IMR-90 (cell line): ENCODE results near the gene HOMER3. TPM values are rescaled to one million over a fixed set of nuclear protein-coding genes. Genes with fewer than 3 reads are reported as not detected.

Experiments used
- ATAC-seq: fragments of 200-7000 bp; cut with Tn5 transposase; 2 replicates; pipeline ENCODE4 v1.9.1; 2020; ENCODE audit warnings: low read depth, mild to moderate bottlenecking, moderate library complexity
- BruUV-seq: library from RNA; stranded (reverse); fragments of 400-500 nt; replicated peaks from 2 replicates; lab custom pipeline; 2021; lab: Mats Ljungman, UMichigan
- CTCF ChIA-PET: fragments of 300-600 bp; formaldehyde crosslinking; extraction: SDS; loops from one replicate; lab custom pipeline; 2021; ENCODE audit warnings: antibody characterized with exemption; lab: Yijun Ruan, JAX
- POLR2A ChIA-PET: fragments of 300-600 bp; sonication (Branson Sonifier 250); formaldehyde crosslinking; loops from one replicate; lab custom pipeline; 2022; ENCODE audit warnings: antibody characterized with exemption; ENCODE audit not compliant: unreplicated experiment; lab: Charles Lee
- DNase-seq: peaks from one replicate; pipeline ENCODE4 v3.0.0; 2013
- H2AFZ ChIP-seq: replicated peaks from 2 replicates; pipeline ENCODE3; 2013; ENCODE audit warnings: low read length, mild to moderate bottlenecking; ENCODE audit not compliant: poor library complexity
- H2AK5ac ChIP-seq: 2 replicates; pipeline ENCODE4 v1.6.1; 2013; ENCODE audit warnings: low read depth, low read length, inconsistent platforms
- H2AK9ac ChIP-seq: replicated peaks from 2 replicates; pipeline ENCODE3; 2013; ENCODE audit warnings: mild to moderate bottlenecking, low read depth, low read length, moderate library complexity; ENCODE audit not compliant: poor library complexity
- H2BK120ac ChIP-seq: 2 replicates; pipeline ENCODE4 v1.6.1; 2013; ENCODE audit warnings: low read depth, low read length, inconsistent platforms
- H2BK15ac ChIP-seq: 3 replicates; pipeline ENCODE4 v1.6.1; 2013; ENCODE audit warnings: low read depth, low read length, inconsistent platforms
- H2BK20ac ChIP-seq: 2 replicates; pipeline ENCODE4 v1.6.1; 2013; ENCODE audit warnings: low read depth, mild to moderate bottlenecking, inconsistent platforms, low read length, moderate library complexity
- H2BK5ac ChIP-seq: 2 replicates; pipeline ENCODE4 v1.6.1; 2013; ENCODE audit warnings: mild to moderate bottlenecking, low read depth, low read length, inconsistent platforms; ENCODE audit not compliant: poor library complexity, severe bottlenecking
- H3K14ac ChIP-seq: replicated peaks from 2 replicates; pipeline ENCODE4 v1.6.1; 2013; ENCODE audit warnings: low read depth, low read length, inconsistent platforms
- H3K18ac ChIP-seq: 2 replicates; pipeline ENCODE4 v1.6.1; 2013; ENCODE audit warnings: low read depth, low read length, control low read depth
- H3K23ac ChIP-seq: 2 replicates; pipeline ENCODE4 v1.6.1; 2013; ENCODE audit warnings: low read depth, low read length, inconsistent platforms
- H3K27ac ChIP-seq: 2 replicates; pipeline ENCODE4 v1.5.1; 2013; ENCODE audit warnings: mild to moderate bottlenecking, control low read depth, low read length; ENCODE audit not compliant: insufficient read depth
- H3K27me3 ChIP-seq: 2 replicates; pipeline ENCODE4 v1.6.1; 2013; ENCODE audit warnings: low read length; ENCODE audit not compliant: control insufficient read depth, insufficient read depth
- H3K36me3 ChIP-seq: 2 replicates; pipeline ENCODE4 v1.6.1; 2013; ENCODE audit warnings: low read length, mixed read lengths; ENCODE audit not compliant: control insufficient read depth, insufficient read depth
- H3K4ac ChIP-seq: 2 replicates; pipeline ENCODE4 v1.6.1; 2013; ENCODE audit warnings: low read depth, low read length, inconsistent platforms
- H3K4me1 ChIP-seq: 2 replicates; pipeline ENCODE4 v1.6.1; 2013; ENCODE audit warnings: low read length, mixed read lengths; ENCODE audit not compliant: control insufficient read depth, insufficient read depth
- H3K4me2 ChIP-seq: 2 replicates; pipeline ENCODE4 v1.6.1; 2013; ENCODE audit warnings: low read depth, mild to moderate bottlenecking, control low read depth, low read length, moderate library complexity
- H3K4me3 ChIP-seq: 2 replicates; pipeline ENCODE4 v1.5.1; 2013; ENCODE audit warnings: low read depth, mild to moderate bottlenecking, control low read depth, low read length, moderate library complexity; ENCODE audit not compliant: insufficient read depth
- H3K56ac ChIP-seq: 2 replicates; pipeline ENCODE4 v1.6.1; 2013; ENCODE audit warnings: low read length, inconsistent platforms; ENCODE audit not compliant: insufficient read depth; ENCODE audit errors: extremely low read depth
- H3K79me1 ChIP-seq, 2 experiments: 2 replicates each; pipeline ENCODE4 v1.6.1; 2013; ENCODE audit warnings: low read length in 2 of 2, inconsistent platforms in 1 of 2, low read depth in 1 of 2
- H3K9ac ChIP-seq: 2 replicates; pipeline ENCODE4 v1.6.1; 2013; ENCODE audit warnings: low read depth, low read length, control low read depth
- H3K9me1 ChIP-seq: 2 replicates; pipeline ENCODE4 v1.6.1; 2013; ENCODE audit warnings: low read length, inconsistent platforms; ENCODE audit not compliant: insufficient read depth
- H3K9me3 ChIP-seq: 2 replicates; pipeline ENCODE4 v1.6.1; 2013; ENCODE audit warnings: low read length; ENCODE audit not compliant: control insufficient read depth, insufficient read depth
- H4K20me1 ChIP-seq: 2 replicates; pipeline ENCODE4 v1.6.1; 2013; ENCODE audit warnings: low read length, inconsistent platforms; ENCODE audit not compliant: insufficient read depth
- H4K5ac ChIP-seq: 2 replicates; pipeline ENCODE4 v1.6.1; 2013; ENCODE audit warnings: mild to moderate bottlenecking, low read depth, low read length, control low read depth
- H4K8ac ChIP-seq, 2 experiments: 2 replicates each; pipeline ENCODE4 v1.6.1; 2013; ENCODE audit warnings: low read depth in 2 of 2, low read length in 2 of 2, control low read depth in 1 of 2, inconsistent platforms in 1 of 2
- H4K91ac ChIP-seq: 2 replicates; pipeline ENCODE4 v1.6.1; 2013; ENCODE audit warnings: low read depth, low read length, inconsistent platforms; ENCODE audit not compliant: insufficient read depth
- FOS ChIP-seq: fragments of 150-350 bp; IDR thresholded peaks from 2 replicates; pipeline ENCODE4 v1.6.1; 2016; ENCODE audit warnings: low read depth, low read length
- MAFK ChIP-seq: IDR thresholded peaks from 2 replicates; pipeline ENCODE4 v1.6.1; 2012; ENCODE audit warnings: low read depth, low read length, improper control_type of control experiment
- MXI1 ChIP-seq: IDR thresholded peaks from 2 replicates; pipeline ENCODE4 v1.6.1; 2012; ENCODE audit warnings: low read depth, mild to moderate bottlenecking, low read length, moderate library complexity, borderline replicate concordance
- NFE2L2 ChIP-seq: fragments of 150-350 bp; IDR thresholded peaks from 2 replicates; pipeline ENCODE4 v1.6.1; 2016; ENCODE audit warnings: low read depth, mild to moderate bottlenecking, low read length
- RAD21 ChIP-seq: IDR thresholded peaks from 2 replicates; pipeline ENCODE4 v1.6.1; 2012; ENCODE audit warnings: low read length, improper control_type of control experiment
- RCOR1 ChIP-seq: IDR thresholded peaks from 2 replicates; pipeline ENCODE4 v1.6.1; 2012; ENCODE audit warnings: mild to moderate bottlenecking, low read length, improper control_type of control experiment; ENCODE audit not compliant: insufficient replicate concordance
- WGBS, 2 experiments: methylation state at CpG; one replicate each; pipeline versions ENCODE4 v1.1.5 to v1.1.7; 2013; ENCODE audit warnings: missing lambda C conversion rate in 2 of 2; ENCODE audit not compliant: insufficient read length in 1 of 2; ENCODE audit errors: extremely low coverage in 2 of 2; 5-methylcytosine and 5-hydroxymethylcytosine counted together
- dilution Hi-C: fragments of 300-500 bp; cut with HindIII; formaldehyde crosslinking; loops from one replicate; pipeline ENCODE4 v1.14.3; 2018; ENCODE audit warnings: low sequenced_read_pairs; ENCODE audit not compliant: unreplicated experiment
- in situ Hi-C: fragments of 300-500 bp; cut with MboI; formaldehyde crosslinking; loops from 3 replicates; pipeline ENCODE4 v1.14.3; 2019; ENCODE audit warnings: low sequenced_read_pairs, inconsistent platforms, mixed read lengths
- intact Hi-C: fragments of 100-400 bp; cut with micrococcal nuclease; formaldehyde crosslinking; loops from 2 replicates; pipeline ENCODE4 v1.10.0; 2022
- polyA plus RNA-seq, 3 experiments: library from polyadenylated mRNA; depleted of rRNA; stranded (reverse); fragments of >200 nt; gene quantifications; 2 replicates each; pipeline ENCODE4 v1.2.3, GENCODE V29; 2012; ENCODE audit warnings: low replicate concordance in 1 of 3
- total RNA-seq: library from RNA; depleted of rRNA; stranded (reverse); fragments of >200 nt; gene quantifications from 2 replicates; pipeline ENCODE4 v1.2.3, GENCODE V29; 2012
- TF ChIP-seq, protein P1 (sequence below): fragments of 150-350 bp; IDR thresholded peaks from 2 replicates; pipeline ENCODE4 v1.6.1; 2016; ENCODE audit warnings: low read depth, mild to moderate bottlenecking, low read length, moderate library complexity, borderline replicate concordance
- TF ChIP-seq, protein P2 (sequence below): conservative IDR thresholded peaks from 2 replicates; pipeline ENCODE4 v1.5.1; 2012; ENCODE audit warnings: mild to moderate bottlenecking, low read depth, low read length, improper control_type of control experiment

Gene HOMER3
- total and polyA plus RNA-seq, 2 of the 4 experiments (the other 2 are of a cell fraction), result 53.4 to 77.0 TPM

DNA sequence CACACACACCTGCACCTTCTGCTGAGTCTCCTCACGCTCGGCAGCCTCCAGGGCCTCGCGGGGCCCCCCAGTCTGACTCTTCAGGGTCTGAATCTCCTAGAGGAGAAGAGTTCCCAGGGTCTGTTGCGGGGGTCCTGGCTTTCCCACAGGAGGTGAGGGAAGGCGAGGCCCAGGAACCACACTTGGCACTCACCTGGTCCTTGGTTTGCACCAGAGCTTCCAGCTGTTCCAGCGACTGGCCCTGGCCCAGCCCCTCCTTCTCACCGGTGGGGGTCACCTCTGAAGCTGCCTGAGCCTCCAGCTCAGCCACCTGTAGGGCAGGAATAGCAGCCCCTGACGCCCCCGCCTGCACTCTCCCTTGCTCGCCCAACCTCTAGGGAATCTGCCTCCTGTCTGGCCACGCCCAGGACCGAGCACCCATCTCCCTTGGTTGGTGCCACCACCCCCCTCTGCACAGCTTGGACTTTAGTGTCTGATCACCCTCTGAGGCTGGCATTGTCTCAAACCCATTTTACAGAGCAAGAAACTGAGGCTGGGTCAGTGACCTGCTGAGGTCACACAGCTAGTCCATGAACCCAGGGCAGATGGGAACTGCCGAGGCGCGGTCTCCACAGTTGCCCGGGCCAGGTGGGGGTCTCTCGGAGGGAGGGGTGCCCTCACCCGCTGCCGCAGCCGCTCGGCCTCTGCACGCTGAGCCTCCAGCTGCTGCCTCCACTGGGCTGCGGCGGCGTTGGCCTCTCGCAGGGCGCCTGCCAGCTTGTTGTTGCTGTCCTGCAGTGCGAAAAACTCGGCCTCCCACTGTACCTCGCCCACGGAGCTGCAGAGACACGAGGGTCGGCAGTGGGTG lies 9.5 kb downstream of the HOMER3 start:
- Histone ChIP-seq H2AK9ac (no peak overlapping the region), H3K27me3 (no peaks in the 10 kb centered on the region), H2BK20ac (no peak overlapping the region), H3K18ac (no peak overlapping the region), H3K56ac (no peak overlapping the region), H3K14ac (no peak overlapping the region), H3K9me3 (no peaks in the 10 kb centered on the region), H2BK5ac (no peak overlapping the region), H4K5ac (no peak overlapping the region), H3K27ac (no peak overlapping the region), H2BK120ac (no peak overlapping the region), H2BK15ac (no peak overlapping the region), H3K4me1 (no peaks in the 10 kb centered on the region), H4K91ac (no peak overlapping the region), H3K79me1 (peaks cover 15 to 28% of the 10 kb centered on the region in 2 experiments), H2AK5ac (no peak overlapping the region), H3K4me2 (no peak overlapping the region), H2AFZ (no peak overlapping the region), H3K23ac (no peak overlapping the region), H4K20me1 (peaks cover 26% of the 10 kb centered on the region), H3K36me3 (peaks cover 64% of the 10 kb centered on the region), H3K4ac (no peak overlapping the region), H3K9ac (no peak overlapping the region), H3K4me3 (no peak overlapping the region), H3K9me1 (no peaks in the 10 kb centered on the region; the same call in 1 of the 2 replicates), H4K8ac (no peak overlapping the region)
- WGBS, 2 experiments, result 92% methylated on average over 19 of the region's 34 CpGs; no CpG with 5 or more reads in 1 of the 2 experiments
- BruUV-seq, result no TSS peak
- TF ChIP-seq, protein P1, sequence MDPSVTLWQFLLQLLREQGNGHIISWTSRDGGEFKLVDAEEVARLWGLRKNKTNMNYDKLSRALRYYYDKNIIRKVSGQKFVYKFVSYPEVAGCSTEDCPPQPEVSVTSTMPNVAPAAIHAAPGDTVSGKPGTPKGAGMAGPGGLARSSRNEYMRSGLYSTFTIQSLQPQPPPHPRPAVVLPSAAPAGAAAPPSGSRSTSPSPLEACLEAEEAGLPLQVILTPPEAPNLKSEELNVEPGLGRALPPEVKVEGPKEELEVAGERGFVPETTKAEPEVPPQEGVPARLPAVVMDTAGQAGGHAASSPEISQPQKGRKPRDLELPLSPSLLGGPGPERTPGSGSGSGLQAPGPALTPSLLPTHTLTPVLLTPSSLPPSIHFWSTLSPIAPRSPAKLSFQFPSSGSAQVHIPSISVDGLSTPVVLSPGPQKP, result no peak
- TF ChIP-seq RCOR1 (no peak), MXI1 (no peak), NFE2L2 (no peak), RAD21 (no peak), MAFK (no peak), FOS (no peak)
- TF ChIP-seq, protein P2, sequence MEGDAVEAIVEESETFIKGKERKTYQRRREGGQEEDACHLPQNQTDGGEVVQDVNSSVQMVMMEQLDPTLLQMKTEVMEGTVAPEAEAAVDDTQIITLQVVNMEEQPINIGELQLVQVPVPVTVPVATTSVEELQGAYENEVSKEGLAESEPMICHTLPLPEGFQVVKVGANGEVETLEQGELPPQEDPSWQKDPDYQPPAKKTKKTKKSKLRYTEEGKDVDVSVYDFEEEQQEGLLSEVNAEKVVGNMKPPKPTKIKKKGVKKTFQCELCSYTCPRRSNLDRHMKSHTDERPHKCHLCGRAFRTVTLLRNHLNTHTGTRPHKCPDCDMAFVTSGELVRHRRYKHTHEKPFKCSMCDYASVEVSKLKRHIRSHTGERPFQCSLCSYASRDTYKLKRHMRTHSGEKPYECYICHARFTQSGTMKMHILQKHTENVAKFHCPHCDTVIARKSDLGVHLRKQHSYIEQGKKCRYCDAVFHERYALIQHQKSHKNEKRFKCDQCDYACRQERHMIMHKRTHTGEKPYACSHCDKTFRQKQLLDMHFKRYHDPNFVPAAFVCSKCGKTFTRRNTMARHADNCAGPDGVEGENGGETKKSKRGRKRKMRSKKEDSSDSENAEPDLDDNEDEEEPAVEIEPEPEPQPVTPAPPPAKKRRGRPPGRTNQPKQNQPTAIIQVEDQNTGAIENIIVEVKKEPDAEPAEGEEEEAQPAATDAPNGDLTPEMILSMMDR, result no peak
- intact Hi-C loops, result no loop called here
- no peak for DNase-seq
- dilution Hi-C loops, result no loop called here
- in situ Hi-C loops, result no loop called here
- CTCF ChIA-PET, result interaction anchor here (0.6 kb wide), 1 partner anchor 64 kb away, joined by 4 read pairs; no protein-coding TSS in a partner anchor
- POLR2A ChIA-PET, result no interaction called here
- ATAC-seq, result no peak
